Measurements from ENCODE around the gene CACNG8.

- no peak for TF ChIP-seq MYC (IDR thresholded peaks at IDR 0.05; ENCODE audit: low read depth, low read length)
- TF ChIP-seq CTCF (IDR thresholded peaks at IDR 0.05; ENCODE audit: low read depth, low read length): no peak
- no peak for TF ChIP-seq POLR2A (IDR thresholded peaks at IDR 0.05; ENCODE audit: extremely low read depth, insufficient read length)
These were observed 19.9 kb downstream of the CACNG8 start for GRCh38 chr19:53982611-53983010.

Measured in NB4 (cell line).